ENCODE results near the gene ATF3.

The ATF3 gene

GRCh38 chr1:212589446-212589845 lies 19.1 kb upstream of the ATF3 start:
- H3K79me2 ChIP-seq (ENCODE audit: insufficient read depth, low read length): no peaks in the 10 kb centered on the region
- TF ChIP-seq CTCF (IDR thresholded peaks at IDR 0.05; ENCODE audit: borderline replicate concordance, extremely low read depth, low read length, poor library complexity, severe bottlenecking): no peak
- no peak for TF ChIP-seq EZH2 (IDR thresholded peaks at IDR 0.05; ENCODE audit: borderline replicate concordance, low read depth, low read length, severe bottlenecking)
- no peaks in the 10 kb centered on the region for H3K36me3 ChIP-seq (ENCODE audit: insufficient read depth, low read length)
- ATAC-seq (ENCODE audit: insufficient read depth, low read depth): no peak
- peaks cover 13% of the 10 kb centered on the region for H3K27me3 ChIP-seq (ENCODE audit: insufficient read depth, low read length, poor library complexity)
- DNase-seq: no peak
- no peak overlapping the region for H3K9ac ChIP-seq (ENCODE audit: low read depth, low read length)
- H3K9me3 ChIP-seq (ENCODE audit: insufficient read depth, low read length, severe bottlenecking): no peaks in the 10 kb centered on the region
- H2AFZ ChIP-seq (ENCODE audit: low read depth, low read length): no peak overlapping the region
- peaks cover under 1% of the 10 kb centered on the region; the same call in 1 of the 2 replicates for H3K4me1 ChIP-seq (ENCODE audit: insufficient read depth, low read length)
- no peak overlapping the region for H3K4me2 ChIP-seq (ENCODE audit: insufficient read depth, low read length)
- no peak overlapping the region for H3K27ac ChIP-seq (ENCODE audit: low read length)
- H3K4me3 ChIP-seq (ENCODE audit: low read depth in 1 of 2, low read length in 2 of 2): no peak overlapping the region
- H4K20me1 ChIP-seq (ENCODE audit: insufficient read depth, low read length): no peaks in the 10 kb centered on the region

GRCh38 chr1:212591922-212592321 lies 16.6 kb upstream of the ATF3 start:
- no peaks in the 10 kb centered on the region for H3K36me3 ChIP-seq (ENCODE audit: insufficient read depth, low read length)

GRCh38 chr1:212593821-212594251 lies 14.7 kb upstream of the ATF3 start:
- Histone ChIP-seq H3K4me3 (ENCODE audit: low read depth in 1 of 2, low read length in 2 of 2) (no peak overlapping the region), H3K9me3 (ENCODE audit: insufficient read depth, low read length, severe bottlenecking) (no peaks in the 10 kb centered on the region), H4K20me1 (ENCODE audit: insufficient read depth, low read length) (no peaks in the 10 kb centered on the region), H3K36me3 (ENCODE audit: insufficient read depth, low read length) (no peaks in the 10 kb centered on the region), H3K9ac (ENCODE audit: low read depth, low read length) (no peak overlapping the region), H2AFZ (ENCODE audit: low read depth, low read length) (no peak overlapping the region), H3K27ac (ENCODE audit: low read length) (no peak overlapping the region), H3K4me2 (ENCODE audit: insufficient read depth, low read length) (no peak overlapping the region), H3K79me2 (ENCODE audit: insufficient read depth, low read length) (no peaks in the 10 kb centered on the region), H3K27me3 (ENCODE audit: insufficient read depth, low read length, poor library complexity) (peaks cover 4% of the 10 kb centered on the region), H3K4me1 (ENCODE audit: insufficient read depth, low read length) (peaks cover 26% of the 10 kb centered on the region)
- TF ChIP-seq EZH2 (IDR thresholded peaks at IDR 0.05; ENCODE audit: borderline replicate concordance, low read depth, low read length, severe bottlenecking) (no peak), CTCF (IDR thresholded peaks at IDR 0.05; ENCODE audit: borderline replicate concordance, extremely low read depth, low read length, poor library complexity, severe bottlenecking) (no peak)
- DNase-seq (no peak), ATAC-seq (ENCODE audit: insufficient read depth, low read depth) (no peak)

More at GRCh38 chr1:212591922-212592321, 16.6 kb upstream of the ATF3 start:
- TF ChIP-seq EZH2 (IDR thresholded peaks at IDR 0.05; ENCODE audit: borderline replicate concordance, low read depth, low read length, severe bottlenecking): no peak
- no peak for TF ChIP-seq CTCF (IDR thresholded peaks at IDR 0.05; ENCODE audit: borderline replicate concordance, extremely low read depth, low read length, poor library complexity, severe bottlenecking)
- no peak overlapping the region for H3K9ac ChIP-seq (ENCODE audit: low read depth, low read length)
- DNase-seq: no peak
- no peak overlapping the region for H3K4me2 ChIP-seq (ENCODE audit: insufficient read depth, low read length)
- no peak overlapping the region for H3K4me3 ChIP-seq (ENCODE audit: low read depth in 1 of 2, low read length in 2 of 2)
- H3K9me3 ChIP-seq (ENCODE audit: insufficient read depth, low read length, severe bottlenecking): no peaks in the 10 kb centered on the region
- no peaks in the 10 kb centered on the region for H4K20me1 ChIP-seq (ENCODE audit: insufficient read depth, low read length)
- peaks cover 26% of the 10 kb centered on the region for H3K4me1 ChIP-seq (ENCODE audit: insufficient read depth, low read length)
- no peaks in the 10 kb centered on the region for H3K79me2 ChIP-seq (ENCODE audit: insufficient read depth, low read length)
- H3K27me3 ChIP-seq (ENCODE audit: insufficient read depth, low read length, poor library complexity): peaks cover 8% of the 10 kb centered on the region
- no peak for ATAC-seq (ENCODE audit: insufficient read depth, low read depth)
- no peak overlapping the region for H2AFZ ChIP-seq (ENCODE audit: low read depth, low read length)
- no peak overlapping the region for H3K27ac ChIP-seq (ENCODE audit: low read length)

- H3K4me1 ChIP-seq (ENCODE audit: insufficient read depth, low read length): peaks cover 26% of the 10 kb centered on the region
- ATAC-seq (ENCODE audit: insufficient read depth, low read depth) (no peak), DNase-seq (no peak)
These were observed 13.9 kb upstream of the ATF3 start for GRCh38 chr1:212594640-212595039.

More at GRCh38 chr1:212594640-212595039, 13.9 kb upstream of the ATF3 start:
- no peaks in the 10 kb centered on the region for H4K20me1 ChIP-seq (ENCODE audit: insufficient read depth, low read length)
- peaks cover 9% of the 10 kb centered on the region for H3K27me3 ChIP-seq (ENCODE audit: insufficient read depth, low read length, poor library complexity)
- no peaks in the 10 kb centered on the region for H3K9me3 ChIP-seq (ENCODE audit: insufficient read depth, low read length, severe bottlenecking)
- no peaks in the 10 kb centered on the region for H3K79me2 ChIP-seq (ENCODE audit: insufficient read depth, low read length)
- H3K9ac ChIP-seq (ENCODE audit: low read depth, low read length): no peak overlapping the region
- H3K4me3 ChIP-seq (ENCODE audit: low read depth in 1 of 2, low read length in 2 of 2): no peak overlapping the region
- TF ChIP-seq CTCF (IDR thresholded peaks at IDR 0.05; ENCODE audit: borderline replicate concordance, extremely low read depth, low read length, poor library complexity, severe bottlenecking) (no peak), EZH2 (IDR thresholded peaks at IDR 0.05; ENCODE audit: borderline replicate concordance, low read depth, low read length, severe bottlenecking) (no peak)
- no peaks in the 10 kb centered on the region for H3K36me3 ChIP-seq (ENCODE audit: insufficient read depth, low read length)
- H3K27ac ChIP-seq (ENCODE audit: low read length): no peak overlapping the region
- no peak overlapping the region for H2AFZ ChIP-seq (ENCODE audit: low read depth, low read length)
- H3K4me2 ChIP-seq (ENCODE audit: insufficient read depth, low read length): no peak overlapping the region
